ENCODE data around the gene ZNF746. TPM values are rescaled to one million over a fixed set of nuclear protein-coding genes. Genes with fewer than 3 reads are reported as not detected.

The ZNF746 gene
- total RNA-seq, 1 donor from 2014 or later, result 20.6 TPM

- H3K27me3 ChIP-seq (ENCODE audit: low read depth), result no peaks in the 10 kb centered on the region
- H3K4me1 ChIP-seq, result no peaks in the 10 kb centered on the region
- ATAC-seq (no peak), DNase-seq (no peak)
- no peak for TF ChIP-seq CTCF (IDR thresholded peaks at IDR 0.05)
- H3K27ac ChIP-seq, result no peak overlapping the region
- no peak overlapping the region for H3K4me3 ChIP-seq
- H3K9me3 ChIP-seq, result no peaks in the 10 kb centered on the region
- intact Hi-C loops (cut with DNase I), result no loop called here
- H3K36me3 ChIP-seq, result peaks cover 65% of the 10 kb centered on the region
Measured at GRCh38 chr7:149442924-149443323, 54.7 kb downstream of the ZNF746 start.

GRCh38 chr7:149440222-149440621 lies 57.4 kb downstream of the ZNF746 start:
- ATAC-seq, result no peak
- intact Hi-C loops (cut with DNase I), result no loop called here
- DNase-seq, result no peak

DNA sequence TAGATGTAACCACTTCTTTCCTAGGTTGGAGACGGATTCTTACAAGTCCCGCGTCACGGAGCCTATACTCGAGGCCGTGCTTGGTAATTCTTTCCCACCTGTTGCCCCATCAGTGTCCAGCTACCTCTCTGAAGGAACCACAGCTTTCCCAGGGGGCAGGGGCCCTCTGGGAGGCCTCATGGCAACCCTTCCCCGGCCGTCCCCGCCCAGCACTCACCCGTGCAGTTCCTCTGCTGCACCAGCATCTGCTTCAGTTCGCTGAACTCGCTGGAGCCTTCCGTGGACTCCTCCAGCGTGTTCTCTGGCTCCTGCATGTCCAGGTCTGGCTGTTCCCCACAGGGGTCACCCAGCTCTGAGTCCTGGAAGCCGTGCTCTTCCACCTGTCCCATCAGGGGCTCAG lies 61.3 kb downstream of the ZNF746 start:
- no peaks in the 10 kb centered on the region for H3K27me3 ChIP-seq (ENCODE audit: low read depth)
- H3K9me3 ChIP-seq, result no peaks in the 10 kb centered on the region
- no peaks in the 10 kb centered on the region for H3K4me1 ChIP-seq
- no peak for TF ChIP-seq CTCF (IDR thresholded peaks at IDR 0.05)
- no peak for DNase-seq
- no peak overlapping the region for H3K27ac ChIP-seq
- peaks cover 64% of the 10 kb centered on the region for H3K36me3 ChIP-seq
- H3K4me3 ChIP-seq, result no peak overlapping the region
- intact Hi-C loops (cut with DNase I), result no loop called here
- no peak for ATAC-seq

More at GRCh38 chr7:149440222-149440621, 57.4 kb downstream of the ZNF746 start:
- Histone ChIP-seq H3K9me3 (no peaks in the 10 kb centered on the region), H3K4me1 (no peaks in the 10 kb centered on the region), H3K27ac (no peak overlapping the region), H3K4me3 (no peak overlapping the region), H3K36me3 (peaks cover 56% of the 10 kb centered on the region), H3K27me3 (ENCODE audit: low read depth) (no peaks in the 10 kb centered on the region)
- TF ChIP-seq CTCF (IDR thresholded peaks at IDR 0.05), result no peak

DNA sequence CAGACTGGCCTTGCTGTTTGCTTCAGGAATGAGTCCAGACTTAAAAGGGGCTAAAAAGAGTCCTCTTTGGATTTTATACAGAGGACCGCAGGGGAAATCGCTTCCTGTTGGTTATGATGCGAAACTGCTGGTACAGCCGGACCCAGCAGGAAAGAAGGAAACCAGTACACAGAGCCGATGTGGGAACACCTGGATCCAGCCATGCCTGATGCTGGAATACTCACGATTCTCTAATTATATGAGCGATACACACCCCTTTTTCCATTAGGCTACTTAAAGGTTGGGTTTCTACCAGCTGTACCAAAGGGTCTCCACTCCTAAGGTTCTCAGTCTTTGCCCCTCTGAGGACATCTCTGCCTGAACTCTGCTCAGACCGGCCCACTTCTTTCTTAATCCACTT lies 64.5 kb downstream of the ZNF746 start:
- Histone ChIP-seq H3K27ac (no peak overlapping the region), H3K4me1 (no peaks in the 10 kb centered on the region), H3K27me3 (ENCODE audit: low read depth) (no peaks in the 10 kb centered on the region), H3K36me3 (peaks cover 62% of the 10 kb centered on the region), H3K9me3 (no peaks in the 10 kb centered on the region), H3K4me3 (no peak overlapping the region)
- TF ChIP-seq CTCF (IDR thresholded peaks at IDR 0.05), result no peak
- DNase-seq, result no peak
- no peak for ATAC-seq
- intact Hi-C loops (cut with DNase I), result no loop called here

DNA sequence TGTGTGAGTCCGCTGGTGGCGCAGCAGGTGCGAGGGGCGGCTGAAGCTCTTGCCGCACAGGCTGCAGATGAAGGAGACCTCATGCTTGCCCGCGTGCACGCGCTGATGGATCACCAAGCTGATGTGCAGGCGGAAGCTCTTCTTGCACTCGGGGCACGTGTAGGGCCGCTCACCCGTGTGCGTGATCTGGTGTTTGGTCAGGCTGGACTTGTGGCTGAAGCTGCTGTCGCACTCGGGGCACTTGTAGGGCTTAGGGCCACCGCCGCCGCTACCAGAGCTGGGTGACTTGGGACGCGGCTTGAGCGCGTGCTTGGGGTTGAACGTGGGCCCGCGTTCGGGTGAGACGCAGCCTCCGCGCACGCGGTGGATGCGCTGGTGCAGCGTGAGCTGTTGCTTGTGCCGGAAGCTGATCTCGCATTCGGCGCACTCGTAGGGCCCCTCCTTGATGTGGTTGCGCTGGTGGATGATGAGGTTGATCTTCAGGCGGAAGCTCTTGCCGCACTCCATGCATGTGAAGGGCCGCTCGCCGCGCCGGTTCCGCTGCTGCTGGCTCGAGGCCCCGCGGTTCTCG lies 65.4 kb downstream of the ZNF746 start:
- peak in 1 of 2 donors; percentile 14 for ATAC-seq
- no peaks in the 10 kb centered on the region for H3K4me1 ChIP-seq
- no peak for DNase-seq
- no peaks in the 10 kb centered on the region for H3K27me3 ChIP-seq (ENCODE audit: low read depth)
- H3K27ac ChIP-seq, result no peak overlapping the region
- H3K9me3 ChIP-seq, result no peaks in the 10 kb centered on the region
- no peak overlapping the region for H3K4me3 ChIP-seq
- no peak for TF ChIP-seq CTCF (IDR thresholded peaks at IDR 0.05)
- intact Hi-C loops (cut with DNase I), result no loop called here
- peaks cover 58% of the 10 kb centered on the region for H3K36me3 ChIP-seq
